OCI-LY3 (cell line): Measurements from ENCODE around the gene CARS1.

Experiments used
- EZH2phosphoT487 ChIP-seq: fragments of 200-600 bp; shearing (Covaris generic); IDR thresholded peaks from 2 replicates; pipeline ENCODE4 v1.6.1; 2018; ENCODE audit warnings: antibody characterized with exemption, mixed run types, low read depth
- TF ChIP-seq, protein P1 (sequence below): fragments of 200-600, 300-600 bp; sonication (generic); IDR thresholded peaks from 2 replicates; pipeline ENCODE4 v1.5.1; 2014; ENCODE audit warnings: antibody characterized with exemption, low read length, low read depth

DNA sequence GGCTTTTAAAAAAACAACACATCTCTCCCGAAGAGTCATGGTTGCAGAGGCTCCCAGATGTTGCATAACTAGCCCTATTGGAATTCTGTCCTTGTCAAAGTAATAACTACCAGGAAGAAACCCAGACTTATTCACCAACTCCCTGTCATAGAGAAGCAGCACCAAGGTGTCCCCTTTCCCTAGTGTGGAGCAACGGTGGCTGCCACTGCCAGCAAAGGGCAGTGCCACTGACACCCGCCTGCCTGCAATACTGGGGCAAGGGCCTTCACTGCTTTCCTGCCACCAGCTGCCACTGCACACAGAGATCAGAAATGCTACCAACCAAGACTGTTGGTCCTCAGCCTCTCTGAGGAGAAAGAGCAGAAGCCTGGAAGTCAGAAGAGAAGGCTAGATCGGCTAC is 92.4 kb downstream of the CARS1 start:
- TF ChIP-seq, protein P1, sequence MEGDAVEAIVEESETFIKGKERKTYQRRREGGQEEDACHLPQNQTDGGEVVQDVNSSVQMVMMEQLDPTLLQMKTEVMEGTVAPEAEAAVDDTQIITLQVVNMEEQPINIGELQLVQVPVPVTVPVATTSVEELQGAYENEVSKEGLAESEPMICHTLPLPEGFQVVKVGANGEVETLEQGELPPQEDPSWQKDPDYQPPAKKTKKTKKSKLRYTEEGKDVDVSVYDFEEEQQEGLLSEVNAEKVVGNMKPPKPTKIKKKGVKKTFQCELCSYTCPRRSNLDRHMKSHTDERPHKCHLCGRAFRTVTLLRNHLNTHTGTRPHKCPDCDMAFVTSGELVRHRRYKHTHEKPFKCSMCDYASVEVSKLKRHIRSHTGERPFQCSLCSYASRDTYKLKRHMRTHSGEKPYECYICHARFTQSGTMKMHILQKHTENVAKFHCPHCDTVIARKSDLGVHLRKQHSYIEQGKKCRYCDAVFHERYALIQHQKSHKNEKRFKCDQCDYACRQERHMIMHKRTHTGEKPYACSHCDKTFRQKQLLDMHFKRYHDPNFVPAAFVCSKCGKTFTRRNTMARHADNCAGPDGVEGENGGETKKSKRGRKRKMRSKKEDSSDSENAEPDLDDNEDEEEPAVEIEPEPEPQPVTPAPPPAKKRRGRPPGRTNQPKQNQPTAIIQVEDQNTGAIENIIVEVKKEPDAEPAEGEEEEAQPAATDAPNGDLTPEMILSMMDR, result no peak
- no peak for TF ChIP-seq EZH2phosphoT487
